Breast epithelium (tissue), 3 donors: ENCODE measurements around the gene NT5DC2.

Experiments
- POLR2A ChIP-seq: fragments of 450-650 bp; IDR thresholded peaks from one replicate; pipeline ENCODE4 v1.6.1; 2016; ENCODE audit warnings: antibody characterized with exemption, mild to moderate bottlenecking, moderate library complexity
- POLR2AphosphoS5 ChIP-seq, 3 donors: sonication (generic); formaldehyde crosslinking; IDR thresholded peaks; one replicate each; pipeline ENCODE4 v1.6.1; 2017; ENCODE audit warnings: antibody characterized with exemption in 3 of 3
- TF ChIP-seq, protein P1 (sequence below), 3 donors: fragments of 450-650 bp; IDR thresholded peaks; one replicate each; pipeline ENCODE4 v1.5.1; 2016 to 2017; ENCODE audit warnings: antibody characterized with exemption in 3 of 3, mild to moderate bottlenecking in 3 of 3, moderate library complexity in 3 of 3

DNA sequence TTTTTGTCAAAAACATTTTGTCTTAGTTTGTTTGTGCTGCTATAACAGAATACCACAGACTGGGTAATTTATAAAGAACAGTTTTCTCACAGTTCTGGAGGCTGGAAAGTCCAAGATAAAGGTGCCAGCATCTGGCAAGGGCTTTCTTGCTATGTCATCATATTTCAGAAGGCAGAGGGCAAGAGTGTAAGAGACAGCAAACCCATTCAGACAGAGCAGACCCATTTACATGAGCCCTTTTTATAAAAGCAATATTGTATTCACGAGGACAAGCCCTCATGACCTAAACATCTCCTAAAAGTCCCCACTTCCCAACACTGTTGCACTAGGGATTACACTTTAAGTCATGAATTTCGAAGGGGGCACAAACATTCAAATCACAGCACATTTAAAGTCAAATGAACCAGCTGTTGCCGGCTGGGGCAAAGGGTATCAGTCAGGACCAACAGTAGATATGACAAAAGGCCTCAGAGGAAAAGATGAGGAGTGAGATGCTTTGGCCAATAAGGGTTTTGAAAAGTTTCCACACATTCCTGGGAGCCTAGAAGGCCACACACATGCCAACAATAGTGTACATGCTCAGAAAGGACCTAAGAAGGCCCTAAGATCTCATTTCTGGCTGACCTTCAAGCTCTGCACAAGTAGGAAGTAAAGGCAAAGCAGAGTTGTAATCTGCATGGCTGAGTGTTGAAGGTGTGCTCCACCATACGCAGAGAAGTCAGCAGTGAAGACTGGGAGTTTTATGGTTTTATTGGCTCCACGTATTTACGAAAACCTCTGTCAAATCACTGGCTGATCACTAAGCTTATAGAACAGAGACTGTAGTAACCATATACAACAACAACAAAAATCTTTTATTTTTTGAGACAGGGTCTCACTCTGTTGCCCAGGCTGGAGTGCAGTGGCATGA, 40.7 kb upstream of the NT5DC2 start:
- TF ChIP-seq POLR2A (no peak), POLR2AphosphoS5 (IDR thresholded peaks at IDR 0.05) (no peak)
- TF ChIP-seq, protein P1, sequence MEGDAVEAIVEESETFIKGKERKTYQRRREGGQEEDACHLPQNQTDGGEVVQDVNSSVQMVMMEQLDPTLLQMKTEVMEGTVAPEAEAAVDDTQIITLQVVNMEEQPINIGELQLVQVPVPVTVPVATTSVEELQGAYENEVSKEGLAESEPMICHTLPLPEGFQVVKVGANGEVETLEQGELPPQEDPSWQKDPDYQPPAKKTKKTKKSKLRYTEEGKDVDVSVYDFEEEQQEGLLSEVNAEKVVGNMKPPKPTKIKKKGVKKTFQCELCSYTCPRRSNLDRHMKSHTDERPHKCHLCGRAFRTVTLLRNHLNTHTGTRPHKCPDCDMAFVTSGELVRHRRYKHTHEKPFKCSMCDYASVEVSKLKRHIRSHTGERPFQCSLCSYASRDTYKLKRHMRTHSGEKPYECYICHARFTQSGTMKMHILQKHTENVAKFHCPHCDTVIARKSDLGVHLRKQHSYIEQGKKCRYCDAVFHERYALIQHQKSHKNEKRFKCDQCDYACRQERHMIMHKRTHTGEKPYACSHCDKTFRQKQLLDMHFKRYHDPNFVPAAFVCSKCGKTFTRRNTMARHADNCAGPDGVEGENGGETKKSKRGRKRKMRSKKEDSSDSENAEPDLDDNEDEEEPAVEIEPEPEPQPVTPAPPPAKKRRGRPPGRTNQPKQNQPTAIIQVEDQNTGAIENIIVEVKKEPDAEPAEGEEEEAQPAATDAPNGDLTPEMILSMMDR (IDR thresholded peaks at IDR 0.05): no peak
